GM19240 (cell line): ENCODE results near the gene PCDHGA4.
"Not testable (repeated sequence)": the region's sequence is repeated elsewhere in the genome, so short reads cannot be mapped to it uniquely, and the experiment has no call there.

Experiments used
- DNase-seq: peaks from one replicate; pipeline ENCODE4 v3.0.0; 2011; ENCODE audit warnings: low spot score; ENCODE audit not compliant: insufficient read length

The PCDHGA4 gene

DNA sequence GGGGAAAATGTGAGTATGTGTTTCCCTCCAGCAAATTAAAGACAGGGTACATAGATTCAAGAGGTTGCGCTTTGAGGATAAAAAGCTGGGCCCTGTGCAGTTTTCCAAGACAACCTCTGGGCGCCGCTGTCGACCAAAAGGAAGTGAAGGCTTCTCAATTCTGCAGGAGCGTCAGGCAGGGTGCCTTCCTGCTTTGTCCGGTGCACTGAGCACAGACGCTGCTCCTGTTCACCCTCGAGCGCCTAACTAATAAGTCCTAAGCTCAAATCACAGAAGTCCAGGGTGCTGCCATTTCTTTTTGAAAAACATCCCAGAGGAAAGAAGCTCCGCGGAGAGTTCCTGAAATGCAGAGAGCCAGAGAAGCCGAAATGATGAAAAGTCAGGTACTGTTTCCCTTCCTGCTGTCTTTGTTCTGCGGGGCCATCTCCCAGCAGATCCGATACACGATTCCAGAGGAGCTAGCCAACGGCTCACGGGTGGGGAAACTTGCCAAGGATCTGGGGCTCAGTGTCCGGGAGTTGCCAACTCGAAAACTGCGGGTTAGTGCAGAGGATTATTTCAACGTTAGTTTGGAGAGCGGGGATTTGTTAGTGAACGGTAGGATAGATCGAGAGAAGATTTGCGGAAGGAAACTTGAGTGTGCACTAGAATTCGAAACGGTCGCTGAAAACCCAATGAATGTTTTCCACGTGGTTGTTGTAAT is 4.8 kb upstream of the PCDHGA4 start, which contains the start of gene PCDHGB1:
Gene PCDHGB1, plus strand, starts transcription at position 183 of the 703 bp plus-strand sequence. Its CDS starts 162 bp downstream, at position 345.
- no peak for DNase-seq

DNA sequence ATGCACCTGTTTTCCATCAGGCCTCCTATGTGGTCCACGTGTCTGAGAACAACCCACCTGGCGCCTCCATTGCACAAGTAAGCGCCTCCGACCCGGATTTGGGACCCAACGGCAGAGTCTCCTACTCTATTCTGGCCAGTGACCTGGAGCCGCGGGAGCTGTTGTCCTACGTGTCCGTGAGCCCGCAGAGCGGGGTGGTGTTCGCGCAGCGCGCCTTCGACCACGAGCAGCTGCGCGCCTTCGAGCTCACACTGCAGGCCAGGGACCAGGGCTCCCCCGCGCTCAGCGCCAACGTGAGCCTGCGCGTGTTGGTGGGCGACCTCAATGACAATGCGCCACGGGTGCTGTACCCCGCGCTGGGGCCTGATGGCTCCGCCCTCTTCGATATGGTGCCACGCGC is 3.2 kb upstream of the PCDHGA4 start:
- DNase-seq, result no peak

DNA sequence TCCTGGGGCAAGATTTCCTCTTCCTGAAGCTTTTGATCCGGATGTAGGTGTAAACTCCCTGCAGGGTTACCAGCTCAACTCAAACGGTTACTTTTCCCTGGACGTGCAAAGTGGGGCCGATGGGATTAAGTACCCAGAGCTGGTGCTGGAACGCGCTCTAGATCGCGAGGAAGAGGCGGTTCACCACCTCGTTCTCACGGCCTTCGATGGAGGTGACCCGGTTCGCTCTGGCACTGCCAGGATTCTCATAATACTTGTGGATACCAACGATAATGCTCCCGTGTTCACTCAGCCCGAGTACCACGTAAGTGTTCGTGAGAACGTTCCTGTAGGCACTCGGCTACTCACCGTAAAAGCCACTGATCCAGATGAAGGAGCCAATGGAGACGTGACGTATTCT is 820 bp downstream of the PCDHGA4 start:
- no peak for DNase-seq

DNA sequence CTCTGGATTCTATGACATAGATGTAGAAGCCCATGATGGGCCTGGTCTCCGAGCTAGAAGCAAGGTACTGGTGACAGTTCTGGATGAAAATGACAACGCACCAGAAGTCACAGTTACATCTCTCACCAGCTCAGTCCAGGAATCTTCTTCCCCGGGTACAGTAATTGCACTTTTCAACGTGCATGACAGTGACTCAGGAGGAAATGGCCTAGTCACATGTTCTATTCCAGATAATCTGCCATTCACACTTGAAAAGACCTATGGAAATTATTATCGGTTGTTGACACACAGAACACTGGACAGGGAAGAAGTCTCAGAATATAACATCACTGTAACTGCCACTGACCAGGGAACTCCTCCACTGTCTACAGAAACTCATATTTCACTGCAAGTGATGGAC is 1.3 kb downstream of the PCDHGA4 start:
- DNase-seq, result no peak

DNA sequence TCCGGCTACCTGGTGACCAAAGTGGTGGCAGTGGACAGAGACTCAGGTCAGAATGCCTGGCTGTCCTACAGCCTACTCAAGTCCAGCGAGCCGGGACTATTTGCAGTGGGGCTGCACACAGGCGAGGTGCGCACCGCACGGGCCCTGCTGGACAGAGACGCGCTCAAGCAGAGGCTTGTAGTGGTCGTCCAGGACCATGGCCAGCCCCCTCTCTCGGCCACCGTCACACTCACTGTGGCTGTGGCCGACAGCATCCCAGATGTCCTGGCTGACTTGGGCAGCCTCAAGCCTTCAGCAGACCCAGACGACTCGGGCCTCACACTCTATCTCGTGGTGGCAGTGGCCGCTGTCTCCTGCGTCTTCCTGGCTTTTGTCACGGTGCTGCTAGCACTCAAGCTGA is 2.1 kb downstream of the PCDHGA4 start:
- no peak for DNase-seq

DNA sequence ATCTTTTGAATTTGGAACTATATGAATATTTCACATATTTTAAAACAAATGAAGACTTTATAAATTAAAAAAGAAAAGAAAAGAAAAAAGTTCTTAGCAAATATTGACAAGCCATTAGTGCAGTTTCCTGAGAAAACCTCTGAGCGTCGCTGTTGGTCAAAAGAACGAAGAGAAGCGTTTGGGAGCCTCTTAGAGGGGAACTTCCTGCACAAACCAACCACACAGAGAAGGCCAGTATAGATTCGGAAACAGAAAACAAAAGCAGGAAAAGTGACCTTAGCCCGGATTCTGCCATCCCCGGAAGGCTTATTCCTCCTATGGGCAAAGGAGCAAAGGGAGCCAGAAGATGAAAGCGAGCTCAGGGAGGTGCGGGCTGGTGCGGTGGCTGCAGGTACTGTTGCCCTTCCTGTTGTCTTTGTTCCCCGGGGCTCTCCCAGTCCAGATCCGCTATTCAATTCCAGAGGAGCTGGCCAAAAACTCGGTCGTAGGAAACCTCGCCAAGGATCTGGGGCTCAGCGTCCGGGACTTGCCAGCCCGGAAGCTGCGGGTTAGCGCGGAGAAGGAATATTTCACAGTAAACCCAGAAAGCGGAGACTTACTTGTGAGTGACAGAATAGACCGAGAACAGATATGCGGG is 5.1 kb downstream of the PCDHGA4 start, which contains the start of gene PCDHGB2:
Gene PCDHGB2, plus strand, starts transcription at position 205 of the 637 bp plus-strand sequence. Its CDS starts 142 bp downstream, at position 347.
- DNase-seq, result peak; percentile 22

DNA sequence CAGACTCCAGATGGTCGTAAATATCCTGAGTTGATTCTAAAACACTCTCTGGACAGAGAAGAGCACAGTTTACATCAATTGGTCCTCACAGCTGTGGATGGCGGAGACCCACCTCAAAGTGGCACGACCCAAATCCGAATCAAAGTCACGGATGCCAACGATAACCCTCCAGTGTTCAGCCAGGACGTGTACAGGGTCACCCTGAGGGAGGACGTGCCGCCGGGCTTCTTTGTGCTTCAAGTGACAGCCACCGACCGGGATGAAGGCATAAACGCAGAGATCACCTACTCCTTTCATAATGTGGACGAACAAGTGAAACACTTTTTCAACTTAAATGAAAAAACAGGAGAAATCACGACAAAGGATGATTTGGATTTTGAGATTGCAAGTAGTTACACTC is 5.9 kb downstream of the PCDHGA4 start:
- DNase-seq, result no peak

DNA sequence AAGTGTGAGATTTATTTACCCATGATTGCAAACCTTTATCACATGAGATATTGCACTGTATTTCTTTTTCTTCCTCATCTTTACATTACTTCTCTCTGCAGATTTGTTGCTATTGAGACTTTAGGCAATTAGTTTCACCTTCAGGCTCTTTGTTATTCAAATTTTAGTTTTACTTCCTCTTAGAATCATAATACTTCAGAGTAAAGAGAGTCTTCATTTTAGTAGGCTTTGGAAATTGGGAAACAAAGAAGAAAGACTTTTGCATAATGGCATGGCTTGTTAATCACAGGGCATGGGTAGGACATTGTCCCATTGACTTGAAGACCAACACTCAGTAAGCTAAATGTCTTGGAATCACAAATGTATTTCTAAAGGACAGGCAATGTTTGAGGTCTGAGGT is 7.9 kb downstream of the PCDHGA4 start:
- no peak for DNase-seq

DNA sequence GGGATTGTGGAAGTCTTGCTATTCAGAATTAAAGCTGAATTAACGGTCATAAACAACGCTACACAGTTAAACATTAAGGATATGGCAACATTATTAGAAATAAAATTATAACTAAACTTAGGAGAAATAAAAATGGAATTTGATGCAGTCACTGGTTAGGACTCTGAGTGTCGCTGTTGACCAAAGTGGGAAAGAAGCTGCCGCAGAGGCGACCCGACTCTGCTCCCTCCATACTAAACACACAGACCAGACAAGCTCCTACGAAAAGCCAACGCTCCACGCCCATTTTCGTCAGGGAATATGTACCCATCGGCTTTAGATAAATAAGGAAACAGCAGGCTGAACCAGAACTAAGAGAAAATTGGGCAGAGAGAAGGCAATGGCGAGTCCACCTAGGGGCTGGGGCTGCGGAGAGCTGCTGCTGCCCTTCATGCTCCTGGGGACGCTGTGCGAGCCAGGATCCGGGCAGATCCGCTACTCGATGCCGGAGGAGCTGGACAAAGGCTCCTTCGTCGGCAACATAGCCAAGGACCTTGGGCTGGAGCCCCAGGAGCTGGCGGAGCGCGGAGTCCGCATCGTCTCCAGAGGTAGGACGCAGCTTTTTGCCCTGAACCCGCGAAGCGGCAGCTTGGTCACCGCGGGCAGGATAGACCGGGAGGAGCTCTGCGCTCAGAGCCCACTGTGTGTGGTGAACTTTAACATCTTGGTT is 9.3 kb downstream of the PCDHGA4 start, which contains the start of gene PCDHGA5:
Gene PCDHGA5, plus strand, starts transcription at position 211 of the 709 bp plus-strand sequence. Its CDS starts 169 bp downstream, at position 380.
- no peak for DNase-seq

DNA sequence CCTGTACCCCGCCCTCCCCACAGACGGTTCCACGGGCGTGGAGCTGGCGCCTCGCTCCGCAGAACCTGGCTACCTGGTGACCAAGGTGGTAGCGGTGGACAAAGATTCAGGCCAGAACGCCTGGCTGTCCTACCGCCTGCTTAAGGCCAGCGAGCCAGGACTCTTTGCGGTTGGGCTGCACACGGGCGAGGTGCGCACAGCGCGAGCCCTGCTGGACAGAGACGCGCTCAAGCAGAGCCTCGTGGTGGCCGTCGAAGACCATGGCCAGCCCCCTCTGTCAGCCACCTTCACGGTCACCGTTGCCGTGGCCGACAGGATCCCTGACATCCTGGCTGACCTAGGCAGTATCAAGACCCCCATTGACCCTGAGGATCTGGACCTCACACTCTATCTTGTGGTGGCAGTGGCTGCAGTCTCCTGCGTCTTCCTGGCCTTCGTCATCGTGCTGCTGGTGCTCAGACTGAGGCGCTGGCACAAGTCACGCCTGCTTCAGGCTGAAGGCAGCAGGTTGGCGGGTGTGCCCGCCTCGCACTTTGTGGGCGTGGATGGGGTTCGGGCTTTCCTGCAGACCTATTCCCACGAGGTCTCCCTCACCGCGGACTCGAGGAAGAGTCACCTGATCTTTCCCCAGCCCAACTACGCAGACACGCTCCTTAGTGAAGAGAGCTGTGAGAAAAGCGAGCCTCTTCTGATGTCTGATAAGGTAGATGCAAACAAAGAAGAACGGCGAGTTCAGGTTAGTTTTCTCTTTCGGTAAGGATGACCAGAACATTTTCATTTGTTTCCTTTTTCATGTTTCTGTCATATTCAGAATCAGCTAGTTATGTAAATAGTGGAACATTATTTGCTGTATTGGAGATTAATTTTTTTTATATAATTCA is 11.4 kb downstream of the PCDHGA4 start:
- no peak for DNase-seq

DNA sequence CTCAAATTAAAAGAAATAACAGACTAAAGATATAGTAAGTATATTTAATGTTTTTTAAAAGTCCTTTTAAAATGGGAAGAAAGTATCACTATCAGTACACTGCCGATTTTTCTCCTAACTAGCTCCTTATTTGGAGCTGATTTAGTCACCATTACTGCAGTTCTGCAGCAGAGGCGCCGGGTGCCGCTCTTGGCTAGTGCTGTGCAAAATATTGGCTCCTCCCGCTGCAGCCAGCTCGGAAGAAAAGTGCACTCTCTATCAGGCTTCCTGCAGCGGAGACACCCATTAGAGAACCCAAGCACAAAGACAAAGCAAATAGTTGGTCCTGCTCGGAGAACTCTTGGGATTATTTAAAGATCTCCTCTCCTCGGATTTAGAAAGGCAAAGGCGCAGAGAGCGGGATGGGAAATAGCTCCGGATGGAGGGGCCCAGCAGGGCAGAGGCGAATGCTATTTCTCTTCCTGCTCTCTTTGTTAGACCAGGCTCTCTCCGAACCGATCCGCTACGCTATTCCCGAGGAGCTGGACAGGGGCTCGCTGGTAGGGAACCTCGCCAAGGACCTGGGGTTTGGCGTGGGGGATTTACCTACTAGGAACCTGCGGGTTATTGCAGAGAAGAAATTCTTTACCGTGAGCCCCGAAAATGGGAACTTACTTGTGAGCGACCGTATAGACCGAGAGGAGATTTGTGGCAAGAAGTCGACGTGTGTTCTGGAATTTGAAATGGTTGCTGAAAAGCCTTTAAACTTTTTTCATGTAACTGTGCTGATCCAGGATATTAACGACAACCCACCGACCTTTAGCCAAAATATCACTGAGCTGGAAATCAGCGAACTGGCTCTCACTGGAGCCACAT is 15.4 kb downstream of the PCDHGA4 start, which contains the start of gene PCDHGB3:
Gene PCDHGB3, plus strand, starts transcription at position 249 of the 855 bp plus-strand sequence. Its CDS starts 153 bp downstream, at position 402.
- DNase-seq, result no peak

DNA sequence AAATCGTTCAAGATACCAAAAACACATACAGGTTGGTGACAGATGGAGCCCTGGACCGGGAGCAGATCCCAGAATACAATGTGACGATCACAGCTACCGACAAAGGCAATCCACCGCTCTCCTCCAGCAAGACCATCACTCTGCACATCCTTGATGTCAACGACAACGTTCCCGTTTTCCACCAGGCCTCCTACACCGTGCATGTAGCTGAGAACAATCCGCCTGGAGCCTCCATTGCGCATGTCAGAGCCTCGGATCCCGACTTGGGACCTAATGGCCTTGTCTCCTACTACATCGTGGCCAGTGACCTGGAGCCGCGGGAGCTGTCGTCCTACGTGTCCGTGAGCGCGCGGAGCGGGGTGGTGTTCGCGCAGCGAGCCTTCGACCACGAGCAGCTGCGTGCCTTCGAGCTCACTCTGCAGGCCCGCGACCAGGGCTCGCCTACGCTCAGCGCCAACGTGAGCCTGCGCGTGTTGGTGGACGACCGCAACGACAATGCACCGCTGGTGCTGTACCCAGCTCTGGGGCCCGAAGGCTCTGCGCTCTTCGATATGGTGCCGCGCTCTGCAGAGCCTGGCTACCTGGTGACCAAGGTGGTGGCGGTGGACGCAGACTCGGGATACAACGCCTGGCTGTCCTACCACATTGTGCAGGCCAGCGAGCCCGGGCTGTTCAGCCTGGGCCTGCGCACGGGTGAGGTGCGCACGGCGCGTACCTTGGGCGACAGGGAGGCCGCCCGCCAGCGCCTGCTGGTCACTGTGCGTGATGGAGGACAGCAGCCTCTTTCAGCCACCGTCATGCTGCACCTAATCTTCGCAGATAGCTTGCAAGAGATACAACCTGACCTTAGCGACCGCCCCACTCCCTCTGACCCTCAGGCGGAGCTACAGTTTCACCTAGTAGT is 17.0 kb downstream of the PCDHGA4 start:
- no peak for DNase-seq

DNA sequence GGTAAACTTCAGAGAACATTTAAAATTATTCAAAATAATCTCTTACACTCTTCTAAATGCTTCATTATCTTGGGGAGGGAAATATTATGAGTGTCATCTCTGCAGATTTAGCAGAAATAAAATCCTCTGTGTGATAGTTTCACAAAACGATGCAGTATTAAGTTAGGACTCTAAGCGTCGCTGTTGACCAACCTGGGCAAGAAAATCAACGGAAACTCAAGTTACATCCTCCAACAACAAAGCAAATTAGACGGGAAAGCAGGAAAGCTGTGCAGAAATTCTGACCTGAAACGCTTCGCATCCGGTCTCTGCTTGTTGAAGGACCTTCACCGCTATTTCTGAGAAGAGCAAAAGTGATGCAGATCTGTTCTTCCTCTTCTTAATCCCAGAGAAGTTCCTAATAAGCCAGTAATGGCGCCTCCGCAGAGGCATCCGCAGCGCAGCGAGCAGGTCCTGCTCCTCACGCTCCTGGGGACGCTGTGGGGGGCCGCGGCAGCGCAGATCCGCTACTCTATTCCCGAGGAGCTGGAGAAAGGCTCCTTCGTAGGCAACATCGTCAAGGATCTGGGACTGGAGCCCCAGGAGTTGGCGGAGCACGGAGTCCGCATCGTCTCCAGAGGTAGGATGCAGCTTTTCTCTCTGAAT is 19.0 kb downstream of the PCDHGA4 start, which contains the start of gene PCDHGA6:
Gene PCDHGA6, plus strand, starts transcription at position 219 of the 645 bp plus-strand sequence. Its CDS starts 193 bp downstream, at position 412.
- DNase-seq, result no peak

DNA sequence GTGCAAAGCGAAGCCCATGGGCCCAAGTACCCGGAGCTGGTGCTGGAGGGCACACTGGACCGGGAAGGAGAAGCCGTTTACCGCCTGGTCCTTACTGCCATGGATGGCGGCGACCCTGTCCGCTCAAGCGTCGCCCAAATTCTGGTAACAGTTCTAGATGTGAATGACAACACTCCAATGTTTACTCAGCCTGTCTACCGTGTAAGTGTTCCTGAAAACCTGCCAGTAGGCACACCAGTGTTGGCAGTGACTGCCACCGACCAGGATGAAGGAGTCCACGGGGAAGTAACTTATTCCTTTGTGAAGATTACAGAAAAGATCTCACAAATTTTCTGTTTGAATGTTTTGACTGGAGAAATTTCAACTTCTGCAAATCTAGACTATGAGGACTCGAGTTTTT is 19.8 kb downstream of the PCDHGA4 start:
- DNase-seq, result no peak

DNA sequence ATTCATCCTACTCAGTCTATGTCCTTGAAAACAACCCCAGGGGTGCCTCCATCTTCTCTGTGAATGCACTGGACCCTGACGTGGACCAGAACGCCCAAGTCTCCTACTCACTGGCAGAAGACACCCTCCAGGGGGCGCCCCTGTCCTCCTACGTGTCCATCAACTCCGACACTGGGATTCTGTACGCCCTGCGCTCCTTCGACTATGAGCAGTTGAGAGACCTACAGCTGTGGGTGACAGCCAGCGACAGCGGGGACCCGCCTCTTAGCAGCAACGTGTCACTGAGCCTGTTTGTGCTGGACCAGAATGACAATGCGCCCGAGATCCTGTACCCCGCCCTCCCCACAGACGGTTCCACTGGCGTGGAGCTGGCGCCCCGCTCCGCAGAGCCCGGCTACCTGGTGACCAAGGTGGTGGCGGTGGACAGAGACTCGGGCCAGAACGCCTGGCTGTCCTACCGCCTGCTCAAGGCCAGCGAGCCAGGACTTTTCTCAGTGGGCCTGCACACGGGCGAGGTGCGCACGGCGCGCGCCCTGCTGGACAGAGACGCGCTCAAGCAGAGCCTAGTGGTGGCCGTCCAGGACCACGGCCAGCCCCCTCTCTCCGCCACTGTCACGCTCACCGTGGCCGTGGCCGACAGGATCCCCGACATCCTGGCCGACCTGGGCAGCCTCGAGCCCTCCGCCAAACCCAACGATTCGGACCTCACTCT is 20.8 kb downstream of the PCDHGA4 start:
- not testable (repeated sequence) for DNase-seq

DNA sequence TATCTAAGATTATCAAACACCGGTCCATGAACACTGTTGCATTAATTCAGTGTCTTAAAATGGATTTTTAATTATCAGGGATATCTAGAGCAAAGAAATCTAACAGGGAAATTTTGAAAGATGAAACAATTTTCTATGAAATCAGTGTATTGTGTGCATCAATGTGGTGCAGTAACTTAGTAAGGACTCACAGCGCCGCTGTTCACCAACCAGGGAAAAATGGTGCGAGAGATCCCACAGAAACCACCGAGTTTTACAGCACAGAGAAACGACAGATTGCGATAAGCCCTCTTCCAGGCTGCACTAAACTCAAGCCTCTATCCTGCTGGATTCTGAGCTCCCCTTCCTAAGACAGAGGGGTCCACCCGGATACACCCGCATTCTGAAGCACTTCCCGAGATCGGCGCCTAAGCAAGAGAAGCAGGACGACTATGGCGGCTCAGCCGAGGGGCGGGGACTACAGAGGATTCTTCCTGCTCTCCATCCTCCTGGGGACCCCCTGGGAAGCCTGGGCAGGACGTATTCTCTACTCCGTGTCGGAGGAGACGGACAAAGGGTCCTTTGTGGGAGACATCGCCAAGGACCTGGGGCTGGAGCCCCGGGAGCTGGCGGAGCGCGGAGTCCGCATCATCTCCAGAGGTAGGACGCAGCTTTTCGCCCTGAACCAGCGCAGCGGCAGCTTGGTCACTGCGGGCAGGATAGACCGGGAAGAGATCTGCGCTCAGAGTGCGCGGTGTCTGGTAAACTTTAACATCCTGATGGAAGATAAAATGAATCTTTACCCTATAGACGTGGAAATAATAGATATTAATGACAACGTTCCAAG is 27.9 kb downstream of the PCDHGA4 start, which contains the start of gene PCDHGA7:
Gene PCDHGA7, plus strand, starts transcription at position 274 of the 826 bp plus-strand sequence. Its CDS starts 158 bp downstream, at position 432.
- DNase-seq, result no peak

DNA sequence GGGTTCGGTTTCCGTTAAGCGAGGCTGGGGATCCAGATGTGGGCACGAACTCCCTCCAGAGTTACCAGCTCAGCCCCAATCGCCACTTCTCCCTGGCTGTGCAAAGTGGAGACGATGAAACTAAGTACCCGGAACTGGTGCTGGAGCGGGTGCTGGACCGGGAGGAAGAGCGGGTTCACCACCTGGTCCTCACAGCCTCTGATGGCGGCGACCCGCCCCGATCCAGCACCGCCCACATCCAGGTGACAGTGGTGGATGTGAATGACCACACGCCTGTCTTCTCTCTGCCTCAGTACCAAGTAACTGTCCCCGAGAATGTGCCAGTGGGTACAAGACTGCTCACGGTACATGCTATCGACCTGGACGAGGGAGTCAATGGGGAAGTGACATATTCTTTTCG is 28.5 kb downstream of the PCDHGA4 start:
- no peak for DNase-seq
